Retinal pigment epithelial cell (primary cell): ENCODE measurements around the gene KEL.

Experiments
- DNase-seq: peaks from one replicate; pipeline ENCODE4 v3.0.0-alpha.2; 2010; ENCODE audit warnings: low read depth
- H3K4me3 ChIP-seq: 2 replicates; pipeline ENCODE4 v1.5.1; 2011; ENCODE audit warnings: mild to moderate bottlenecking, low read length, control low read depth, moderate library complexity
- TF ChIP-seq, protein P1 (sequence below): conservative IDR thresholded peaks from 2 replicates; pipeline ENCODE4 v1.5.1; 2011; ENCODE audit warnings: low read depth, low read length, control low read depth, inconsistent platforms

The KEL gene

DNA sequence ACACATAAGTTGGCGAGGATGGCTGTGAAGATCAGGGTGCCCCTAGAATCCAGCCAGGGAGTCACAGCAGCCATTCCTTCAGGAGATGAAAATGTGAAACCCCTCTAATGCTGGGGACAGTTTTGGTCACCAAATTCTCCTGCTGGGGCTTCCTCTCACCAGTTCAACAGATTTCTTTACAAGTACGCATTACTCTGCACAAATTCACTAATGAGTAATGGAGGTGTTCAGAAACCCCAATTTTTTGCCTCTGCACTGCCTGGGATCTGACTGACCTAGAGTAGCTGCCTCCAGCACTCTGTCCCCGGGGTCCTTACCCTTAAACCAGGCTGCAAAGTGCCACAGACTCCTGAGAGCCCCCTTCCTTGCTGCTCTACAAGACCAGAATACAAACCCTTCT is 44.7 kb downstream of the KEL start:
- TF ChIP-seq, protein P1, sequence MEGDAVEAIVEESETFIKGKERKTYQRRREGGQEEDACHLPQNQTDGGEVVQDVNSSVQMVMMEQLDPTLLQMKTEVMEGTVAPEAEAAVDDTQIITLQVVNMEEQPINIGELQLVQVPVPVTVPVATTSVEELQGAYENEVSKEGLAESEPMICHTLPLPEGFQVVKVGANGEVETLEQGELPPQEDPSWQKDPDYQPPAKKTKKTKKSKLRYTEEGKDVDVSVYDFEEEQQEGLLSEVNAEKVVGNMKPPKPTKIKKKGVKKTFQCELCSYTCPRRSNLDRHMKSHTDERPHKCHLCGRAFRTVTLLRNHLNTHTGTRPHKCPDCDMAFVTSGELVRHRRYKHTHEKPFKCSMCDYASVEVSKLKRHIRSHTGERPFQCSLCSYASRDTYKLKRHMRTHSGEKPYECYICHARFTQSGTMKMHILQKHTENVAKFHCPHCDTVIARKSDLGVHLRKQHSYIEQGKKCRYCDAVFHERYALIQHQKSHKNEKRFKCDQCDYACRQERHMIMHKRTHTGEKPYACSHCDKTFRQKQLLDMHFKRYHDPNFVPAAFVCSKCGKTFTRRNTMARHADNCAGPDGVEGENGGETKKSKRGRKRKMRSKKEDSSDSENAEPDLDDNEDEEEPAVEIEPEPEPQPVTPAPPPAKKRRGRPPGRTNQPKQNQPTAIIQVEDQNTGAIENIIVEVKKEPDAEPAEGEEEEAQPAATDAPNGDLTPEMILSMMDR: no peak
- no peak for DNase-seq
- H3K4me3 ChIP-seq: no peak overlapping the region

DNA sequence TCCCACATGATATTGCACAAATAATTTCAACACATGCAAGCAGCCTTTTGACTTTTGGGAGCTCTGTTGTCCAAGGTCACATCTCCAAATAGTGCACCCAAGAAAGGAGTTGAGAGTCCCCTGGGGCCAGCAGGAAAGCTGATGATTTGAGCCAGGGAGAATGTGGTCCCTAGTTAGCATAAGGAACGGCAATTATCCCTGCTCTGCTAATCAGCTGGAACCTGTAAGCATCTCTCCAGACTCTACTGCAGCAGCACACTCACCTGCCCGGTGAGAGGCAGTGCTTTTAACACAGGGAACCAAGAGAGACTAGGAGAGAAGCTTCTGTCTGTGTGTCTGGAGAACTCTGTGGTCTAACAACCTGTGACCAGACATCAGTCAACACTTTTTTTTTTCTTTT is 45.7 kb downstream of the KEL start:
- TF ChIP-seq, protein P1: no peak
- no peak for DNase-seq
- H3K4me3 ChIP-seq: no peak overlapping the region

GRCh38 chr7:142915315-142915714 is 46.8 kb downstream of the KEL start:
- no peak for DNase-seq
- TF ChIP-seq, protein P1: no peak
- no peak overlapping the region for H3K4me3 ChIP-seq

DNA sequence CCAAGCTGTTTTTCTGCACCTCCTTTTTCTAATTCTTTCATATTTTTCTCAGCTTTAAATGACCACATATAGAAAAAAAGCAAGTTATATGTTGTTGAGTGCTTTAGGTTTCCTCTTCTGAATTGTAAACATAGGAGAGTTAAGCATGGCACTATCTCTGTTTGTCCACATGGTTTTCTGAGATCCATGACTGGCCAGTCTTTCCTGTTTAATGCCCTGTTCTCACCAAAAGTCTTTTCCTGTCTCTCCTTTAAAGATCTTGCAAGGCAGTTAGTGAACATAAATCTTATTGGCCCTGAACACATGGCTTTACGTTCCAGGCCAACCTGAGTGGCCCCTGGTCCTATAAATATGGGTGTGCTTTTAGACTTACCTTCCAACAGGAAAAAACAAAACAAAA is 48.0 kb downstream of the KEL start:
- no peak for DNase-seq
- H3K4me3 ChIP-seq: no peak overlapping the region
- TF ChIP-seq, protein P1: no peak

- TF ChIP-seq, protein P1: no peak
- no peak overlapping the region for H3K4me3 ChIP-seq
- no peak for DNase-seq
These were observed 48.6 kb downstream of the KEL start for GRCh38 chr7:142913566-142913965.

DNA sequence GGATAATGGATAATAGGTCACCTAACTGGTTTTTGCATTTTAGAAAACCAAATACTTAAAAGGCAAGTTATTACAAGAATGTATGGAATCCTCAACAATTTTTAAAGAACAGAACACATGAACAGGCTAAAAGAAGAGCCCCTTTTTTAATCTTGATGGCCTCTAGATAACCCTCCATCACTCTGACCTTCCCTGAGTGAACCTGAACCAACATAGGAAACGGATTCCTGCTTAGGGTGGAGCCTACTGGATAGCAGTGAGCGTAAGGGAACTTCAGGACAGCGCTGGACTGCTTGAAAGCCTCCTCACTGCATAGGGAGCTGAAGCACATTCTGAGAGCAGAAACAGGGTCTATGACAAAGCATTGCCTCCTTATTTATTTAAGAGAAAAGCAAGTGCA is 49.1 kb downstream of the KEL start:
- no peak overlapping the region for H3K4me3 ChIP-seq
- TF ChIP-seq, protein P1: no peak
- DNase-seq: no peak

GRCh38 chr7:142910481-142910880 is 51.7 kb downstream of the KEL start:
- TF ChIP-seq, protein P1: no peak
- no peak for DNase-seq
- no peak overlapping the region for H3K4me3 ChIP-seq
